ENCODE measurements around the gene LENEP. TPM values are rescaled to one million over a fixed set of nuclear protein-coding genes. Genes with fewer than 3 reads are reported as not detected.
A peak's percentile ranks its signal among the peaks of the same experiment; 100 is the strongest.

Gene LENEP
- polyA plus RNA-seq, 1 donor (not counting 4 experiments of a cell fraction or from before 2014, with no cell fraction given) = not detected

DNA sequence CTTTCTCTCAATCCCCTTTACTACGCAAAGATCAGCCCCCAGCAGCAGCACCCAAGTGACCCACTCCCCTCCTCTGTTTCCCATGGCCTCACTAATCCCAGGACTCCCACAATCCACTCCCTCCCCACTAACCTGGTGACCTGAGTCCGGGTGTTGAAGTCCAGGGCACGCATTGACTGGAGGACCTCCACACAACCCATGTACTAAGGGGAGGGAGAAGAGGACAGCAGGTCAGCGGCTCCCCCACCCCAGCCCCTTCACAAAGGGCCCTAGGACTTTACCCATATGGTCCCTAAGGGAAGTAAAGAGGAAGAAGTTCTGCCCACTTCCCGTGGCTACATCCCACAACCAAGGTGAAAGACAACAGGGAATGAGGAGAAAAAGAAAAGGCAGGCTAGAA is 24.1 kb upstream of the LENEP start:
- peaks cover 50% of the 10 kb centered on the region for H3K4me1 ChIP-seq (ENCODE audit: control insufficient read depth, extremely low read depth, insufficient read depth, low read length)
- H3K9me1 ChIP-seq (ENCODE audit: control insufficient read depth, extremely low read depth, insufficient read depth, low read length) = no peaks in the 10 kb centered on the region
- H3K27ac ChIP-seq (ENCODE audit: control insufficient read depth, insufficient read depth, low read length) = no peak overlapping the region
- no peaks in the 10 kb centered on the region for H4K20me1 ChIP-seq (ENCODE audit: control insufficient read depth, extremely low read depth, insufficient read depth, low read length)
- H3K4me3 ChIP-seq (ENCODE audit: control insufficient read depth in 2 of 3, extremely low read depth in 1 of 3, insufficient read depth in 2 of 3, low read depth in 1 of 3, low read length in 3 of 3) = peak overlapping the region; percentile 52 to 71 (median 54)
- no peaks in the 10 kb centered on the region for H3K27me3 ChIP-seq (ENCODE audit: control insufficient read depth, extremely low read depth, insufficient read depth, low read length)
- no peaks in the 10 kb centered on the region for H3K9me3 ChIP-seq (ENCODE audit: control insufficient read depth, low read depth, low read length)
- peak overlapping the region; percentile 76 for H3K4me2 ChIP-seq (ENCODE audit: control insufficient read depth, extremely low read depth, insufficient read depth, low read depth, low read length)
- H3K9ac ChIP-seq (ENCODE audit: control insufficient read depth, extremely low read depth, insufficient read depth, low read length) = peak overlapping the region; percentile 79
- TF ChIP-seq, protein P1, sequence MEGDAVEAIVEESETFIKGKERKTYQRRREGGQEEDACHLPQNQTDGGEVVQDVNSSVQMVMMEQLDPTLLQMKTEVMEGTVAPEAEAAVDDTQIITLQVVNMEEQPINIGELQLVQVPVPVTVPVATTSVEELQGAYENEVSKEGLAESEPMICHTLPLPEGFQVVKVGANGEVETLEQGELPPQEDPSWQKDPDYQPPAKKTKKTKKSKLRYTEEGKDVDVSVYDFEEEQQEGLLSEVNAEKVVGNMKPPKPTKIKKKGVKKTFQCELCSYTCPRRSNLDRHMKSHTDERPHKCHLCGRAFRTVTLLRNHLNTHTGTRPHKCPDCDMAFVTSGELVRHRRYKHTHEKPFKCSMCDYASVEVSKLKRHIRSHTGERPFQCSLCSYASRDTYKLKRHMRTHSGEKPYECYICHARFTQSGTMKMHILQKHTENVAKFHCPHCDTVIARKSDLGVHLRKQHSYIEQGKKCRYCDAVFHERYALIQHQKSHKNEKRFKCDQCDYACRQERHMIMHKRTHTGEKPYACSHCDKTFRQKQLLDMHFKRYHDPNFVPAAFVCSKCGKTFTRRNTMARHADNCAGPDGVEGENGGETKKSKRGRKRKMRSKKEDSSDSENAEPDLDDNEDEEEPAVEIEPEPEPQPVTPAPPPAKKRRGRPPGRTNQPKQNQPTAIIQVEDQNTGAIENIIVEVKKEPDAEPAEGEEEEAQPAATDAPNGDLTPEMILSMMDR (optimal IDR thresholded peaks at IDR 0.05 in 1 of 3, IDR thresholded peaks at IDR 0.05 in 1 of 3, conservative IDR thresholded peaks at IDR 0.05 in 1 of 3; ENCODE audit: extremely low read depth in 1 of 3, insufficient read depth in 2 of 3, low read length in 3 of 3) = no peak
- no peak for TF ChIP-seq EZH2 (IDR thresholded peaks at IDR 0.05; ENCODE audit: low read length)
- FAIRE-seq = no peak
- dilution Hi-C loops (cut with MboI; ENCODE audit: extremely low pct_ligation_motif_present, low sequenced_read_pairs) = no loop called here
- H3K36me3 ChIP-seq (ENCODE audit: control insufficient read depth in 2 of 2, extremely low read depth in 1 of 2, insufficient read depth in 2 of 2, low read length in 2 of 2) = peaks cover 26 to 45% of the 10 kb centered on the region in 2 experiments
- H2AFZ ChIP-seq (ENCODE audit: control insufficient read depth, low read length) = no peak overlapping the region
- peaks cover 53% of the 10 kb centered on the region for H3K79me2 ChIP-seq (ENCODE audit: control insufficient read depth, insufficient read depth, low read length)
- no peak for DNase-seq (ENCODE audit: low read depth, low spot score)

DNA sequence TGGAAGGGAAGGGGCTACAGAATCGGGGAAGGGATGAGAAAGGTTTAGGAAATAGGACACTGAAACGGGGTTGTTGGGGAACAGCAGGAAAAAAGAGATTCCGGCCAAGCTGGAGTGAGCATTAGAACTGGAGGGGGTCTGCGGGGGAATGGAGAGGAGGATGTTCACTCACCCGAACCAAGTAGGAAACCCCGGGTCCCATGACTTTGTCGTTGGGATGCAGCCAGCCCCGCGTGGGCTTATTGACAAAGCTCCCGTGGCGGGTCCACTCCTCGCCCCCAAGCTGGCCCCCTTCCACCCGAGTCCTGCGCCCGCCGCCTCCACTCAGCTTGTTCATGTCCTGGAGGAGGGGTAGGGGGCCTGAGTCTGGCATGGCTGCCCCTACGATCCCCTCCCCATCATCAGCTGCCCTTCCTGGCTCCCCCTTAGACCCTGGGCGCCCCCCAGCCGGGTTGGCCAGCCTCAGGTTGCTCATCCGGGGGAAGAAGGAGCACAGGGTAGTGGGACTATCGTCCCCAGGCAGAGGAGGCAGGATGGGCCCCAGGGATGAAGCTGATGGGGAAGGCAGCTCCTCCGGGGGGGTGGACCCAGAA is 23.4 kb upstream of the LENEP start:
- Histone ChIP-seq H3K4me3 (ENCODE audit: control insufficient read depth in 2 of 3, extremely low read depth in 1 of 3, insufficient read depth in 2 of 3, low read depth in 1 of 3, low read length in 3 of 3) (peak overlapping the region; percentile 52 to 71 (median 54)), H3K27ac (ENCODE audit: control insufficient read depth, insufficient read depth, low read length) (peak overlapping the region; percentile 99), H3K9me3 (ENCODE audit: control insufficient read depth, low read depth, low read length) (no peaks in the 10 kb centered on the region), H2AFZ (ENCODE audit: control insufficient read depth, low read length) (no peak overlapping the region), H3K9ac (ENCODE audit: control insufficient read depth, extremely low read depth, insufficient read depth, low read length) (peak overlapping the region; percentile 79), H3K36me3 (ENCODE audit: control insufficient read depth in 2 of 2, extremely low read depth in 1 of 2, insufficient read depth in 2 of 2, low read length in 2 of 2) (peaks cover 20 to 39% of the 10 kb centered on the region in 2 experiments), H3K79me2 (ENCODE audit: control insufficient read depth, insufficient read depth, low read length) (peaks cover 52% of the 10 kb centered on the region), H4K20me1 (ENCODE audit: control insufficient read depth, extremely low read depth, insufficient read depth, low read length) (no peaks in the 10 kb centered on the region), H3K4me1 (ENCODE audit: control insufficient read depth, extremely low read depth, insufficient read depth, low read length) (peaks cover 50% of the 10 kb centered on the region), H3K9me1 (ENCODE audit: control insufficient read depth, extremely low read depth, insufficient read depth, low read length) (no peaks in the 10 kb centered on the region), H3K27me3 (ENCODE audit: control insufficient read depth, extremely low read depth, insufficient read depth, low read length) (no peaks in the 10 kb centered on the region), H3K4me2 (ENCODE audit: control insufficient read depth, extremely low read depth, insufficient read depth, low read depth, low read length) (peak overlapping the region; percentile 76)
- DNase-seq (ENCODE audit: low read depth, low spot score) (no peak), FAIRE-seq (no peak)
- TF ChIP-seq, protein P1 (optimal IDR thresholded peaks at IDR 0.05 in 1 of 3, IDR thresholded peaks at IDR 0.05 in 1 of 3, conservative IDR thresholded peaks at IDR 0.05 in 1 of 3; ENCODE audit: extremely low read depth in 1 of 3, insufficient read depth in 2 of 3, low read length in 3 of 3) = no peak
- TF ChIP-seq EZH2 (IDR thresholded peaks at IDR 0.05; ENCODE audit: low read length) = no peak
- dilution Hi-C loops (cut with MboI; ENCODE audit: extremely low pct_ligation_motif_present, low sequenced_read_pairs) = no loop called here

All from keratinocyte (primary cell).